Fibroblast of pulmonary artery (primary cell): ENCODE measurements around the gene PIR.

Source experiments
- DNase-seq: peaks from one replicate; pipeline ENCODE4 v3.0.0-alpha.2; 2010; ENCODE audit warnings: low read depth
- H3K4me3 ChIP-seq: replicated peaks from 2 replicates; pipeline ENCODE4 v1.5.1; 2011; ENCODE audit warnings: low read depth, mild to moderate bottlenecking, control low read depth, low read length, moderate library complexity
- TF ChIP-seq, protein P1 (sequence below): IDR thresholded peaks from 2 replicates; pipeline ENCODE4 v1.5.1; 2011; ENCODE audit warnings: mild to moderate bottlenecking, control low read depth, low read length, inconsistent platforms; ENCODE audit errors: missing control alignments

The PIR gene

DNA sequence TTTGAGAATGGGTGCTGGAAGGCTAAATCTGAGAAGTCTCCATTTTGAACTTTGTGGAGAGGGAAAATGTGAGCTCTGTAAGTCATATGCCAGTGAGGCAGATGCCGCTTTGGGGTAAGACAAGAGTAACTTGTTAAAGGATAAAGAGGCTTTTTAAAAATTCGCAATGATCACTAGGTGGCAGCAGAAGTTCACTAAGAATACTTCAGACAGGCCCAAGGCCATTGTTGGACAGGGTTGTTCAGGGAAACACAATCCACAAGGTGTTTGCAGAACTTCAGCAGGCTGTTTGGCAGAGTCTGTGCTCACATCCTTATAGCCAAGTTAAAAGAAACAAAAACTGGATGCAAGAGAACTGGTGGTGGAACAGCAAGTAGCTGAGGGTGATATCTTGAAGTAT, 144.1 kb downstream of the PIR start:
- DNase-seq = peak; percentile 80
- TF ChIP-seq, protein P1, sequence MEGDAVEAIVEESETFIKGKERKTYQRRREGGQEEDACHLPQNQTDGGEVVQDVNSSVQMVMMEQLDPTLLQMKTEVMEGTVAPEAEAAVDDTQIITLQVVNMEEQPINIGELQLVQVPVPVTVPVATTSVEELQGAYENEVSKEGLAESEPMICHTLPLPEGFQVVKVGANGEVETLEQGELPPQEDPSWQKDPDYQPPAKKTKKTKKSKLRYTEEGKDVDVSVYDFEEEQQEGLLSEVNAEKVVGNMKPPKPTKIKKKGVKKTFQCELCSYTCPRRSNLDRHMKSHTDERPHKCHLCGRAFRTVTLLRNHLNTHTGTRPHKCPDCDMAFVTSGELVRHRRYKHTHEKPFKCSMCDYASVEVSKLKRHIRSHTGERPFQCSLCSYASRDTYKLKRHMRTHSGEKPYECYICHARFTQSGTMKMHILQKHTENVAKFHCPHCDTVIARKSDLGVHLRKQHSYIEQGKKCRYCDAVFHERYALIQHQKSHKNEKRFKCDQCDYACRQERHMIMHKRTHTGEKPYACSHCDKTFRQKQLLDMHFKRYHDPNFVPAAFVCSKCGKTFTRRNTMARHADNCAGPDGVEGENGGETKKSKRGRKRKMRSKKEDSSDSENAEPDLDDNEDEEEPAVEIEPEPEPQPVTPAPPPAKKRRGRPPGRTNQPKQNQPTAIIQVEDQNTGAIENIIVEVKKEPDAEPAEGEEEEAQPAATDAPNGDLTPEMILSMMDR = peak; percentile 50

DNA sequence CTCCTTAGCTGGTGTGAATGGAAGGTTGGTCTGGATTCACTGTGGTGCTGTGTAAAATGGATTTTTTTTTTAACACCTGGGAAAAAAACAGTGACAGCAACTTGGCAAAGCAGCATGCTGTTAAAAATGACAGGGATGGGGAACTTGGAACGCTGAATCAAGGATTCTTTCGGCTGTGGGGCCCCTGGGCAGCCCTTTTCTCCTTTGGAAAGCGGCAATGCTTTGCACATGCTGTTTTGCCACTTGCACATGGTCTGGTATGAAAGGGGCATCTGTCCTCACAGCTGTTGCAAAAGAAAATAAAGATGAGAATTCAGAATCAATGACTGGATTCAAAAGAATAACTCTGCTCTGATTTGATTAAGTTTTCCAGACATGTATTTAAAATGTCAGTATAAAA, 147.2 kb downstream of the PIR start:
- H3K4me3 ChIP-seq = no peak overlapping the region
- no peak for DNase-seq
- TF ChIP-seq, protein P1 = no peak

More for the DNA sequence above, 144.1 kb downstream of the PIR start:
- no peak overlapping the region for H3K4me3 ChIP-seq

DNA sequence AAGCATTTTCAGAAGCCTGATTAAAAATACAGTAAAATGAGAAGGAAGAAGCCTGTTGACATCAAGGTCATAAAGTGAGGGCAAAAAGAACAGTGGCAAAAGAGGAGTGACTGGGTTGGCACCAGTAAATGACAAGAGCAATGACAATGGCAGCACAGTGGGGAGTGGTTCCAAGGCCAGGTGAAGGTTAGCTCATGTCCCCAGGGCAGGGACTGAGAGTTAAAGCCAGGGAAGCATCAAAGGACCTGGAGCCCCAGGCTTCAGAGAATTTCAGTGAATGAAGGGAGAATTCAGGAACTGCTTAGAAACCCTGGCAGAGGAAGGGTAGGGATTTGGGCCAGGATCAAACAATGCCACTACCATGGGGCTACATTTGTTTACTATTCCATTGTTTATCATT, 149.0 kb downstream of the PIR start:
- H3K4me3 ChIP-seq = no peak overlapping the region
- no peak for DNase-seq
- TF ChIP-seq, protein P1 = no peak

DNA sequence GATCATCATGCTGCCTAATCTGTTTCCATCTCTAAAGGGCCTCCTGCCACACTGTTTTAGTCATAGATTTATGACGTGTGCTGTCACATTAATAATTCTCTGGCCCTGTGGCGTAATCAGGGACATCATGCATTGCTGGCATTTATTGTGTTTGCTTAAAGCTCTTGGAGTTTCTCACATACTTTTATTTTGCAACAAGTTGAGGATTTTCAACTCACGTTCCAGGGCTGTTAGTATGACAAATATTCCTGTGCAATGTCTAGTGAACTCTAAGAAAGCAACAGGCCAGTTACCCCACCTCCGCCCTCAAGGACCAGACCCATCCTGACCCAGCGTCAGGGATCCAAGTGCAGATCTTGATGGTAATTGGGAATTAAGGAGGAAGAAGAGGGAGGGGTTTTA, 150.1 kb downstream of the PIR start:
- TF ChIP-seq, protein P1 = no peak
- DNase-seq = peak; percentile 58
- no peak overlapping the region for H3K4me3 ChIP-seq

DNA sequence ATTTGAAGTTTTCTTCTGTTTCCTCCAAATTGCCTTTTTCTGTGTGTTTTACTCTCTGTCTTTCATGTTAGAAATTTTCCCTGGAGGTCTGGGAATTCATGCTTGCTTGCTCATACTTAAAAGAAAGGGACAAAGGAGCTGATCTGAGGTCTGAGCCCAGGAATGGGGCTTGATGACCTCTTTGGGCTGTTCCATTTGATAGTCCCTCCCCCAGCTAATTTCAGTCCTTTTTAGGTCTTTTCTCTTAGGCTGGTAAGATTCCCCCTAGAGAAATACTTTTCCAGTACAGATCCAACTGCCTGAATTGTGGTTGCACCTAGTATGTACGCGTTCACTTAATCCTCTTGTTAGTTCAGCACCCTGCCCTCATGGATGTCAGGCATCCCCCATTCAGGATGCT, 152.3 kb downstream of the PIR start:
- no peak overlapping the region for H3K4me3 ChIP-seq
- DNase-seq = no peak
- TF ChIP-seq, protein P1 = no peak

DNA sequence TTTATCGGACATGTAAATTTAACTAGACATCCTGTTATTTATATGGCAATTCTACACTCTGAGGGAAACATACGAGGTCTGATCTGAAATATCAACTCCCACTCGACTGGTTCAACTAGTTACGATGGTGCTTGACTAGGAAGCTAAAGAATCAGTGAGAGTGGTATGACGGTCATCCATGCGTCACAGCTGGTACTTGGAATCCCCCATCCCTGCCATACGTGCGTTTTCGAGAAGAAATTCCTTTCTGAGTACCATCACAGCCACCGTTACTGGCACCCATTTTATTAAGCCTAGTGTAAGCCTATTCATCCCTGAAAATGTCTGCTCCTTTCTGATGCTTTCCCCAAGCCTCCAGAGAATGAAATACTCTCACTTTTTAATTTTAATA, 157.1 kb downstream of the PIR start:
- peak overlapping the region; percentile 64 for H3K4me3 ChIP-seq
- TF ChIP-seq, protein P1 = no peak
- peak; percentile 80 for DNase-seq

DNA sequence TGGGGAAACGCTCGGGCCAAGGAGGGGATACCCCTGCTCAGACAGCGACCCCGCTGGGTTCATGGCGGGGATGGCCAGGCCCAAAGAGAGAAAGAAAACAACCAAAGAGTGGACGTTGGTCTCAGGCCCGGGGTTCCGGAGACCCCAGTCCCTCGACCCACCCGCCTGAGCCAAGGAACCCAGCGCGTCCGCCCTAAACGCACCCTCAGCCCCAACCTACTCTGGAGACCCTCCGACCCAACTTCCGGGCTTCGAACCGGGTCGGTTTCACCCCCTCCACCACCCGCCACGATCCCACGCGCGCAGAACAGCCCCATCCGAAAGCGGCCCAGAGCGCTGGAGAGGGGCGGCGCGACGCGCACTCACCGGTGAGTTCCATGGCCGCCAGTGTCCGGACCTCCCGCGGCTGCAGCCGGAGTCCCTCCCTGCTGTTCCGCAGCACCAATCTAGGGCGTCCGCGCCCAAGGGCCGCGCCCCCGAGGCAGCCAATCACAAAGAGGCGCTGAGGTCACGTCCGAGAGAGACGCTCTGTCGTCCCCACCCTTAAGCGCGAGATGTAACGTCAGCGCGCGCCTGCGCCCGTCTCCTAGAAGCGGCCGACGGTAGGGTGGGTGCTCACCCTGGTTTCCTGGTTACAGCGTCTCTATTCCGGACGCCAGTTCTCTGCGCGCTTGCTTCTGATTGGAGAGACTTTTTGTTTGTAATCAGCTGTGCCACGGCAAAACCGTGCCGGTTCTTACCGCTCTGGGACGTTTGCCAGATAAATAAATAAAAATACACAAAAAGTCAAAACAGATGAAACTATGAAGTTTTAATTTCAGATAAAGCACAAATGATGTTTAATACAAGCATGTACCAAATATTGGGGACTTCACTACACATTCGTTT, 157.8 kb downstream of the PIR start, which contains the start of gene PIGA:
TSS of gene PIGA (minus strand) at position 389 of the 888 bp plus-strand sequence. CDS start 3,593 bp downstream, outside the sequence.
- TF ChIP-seq, protein P1 = no peak
- H3K4me3 ChIP-seq = peak within 1 kb of the TSS; percentile 77
- peak; percentile 97 for DNase-seq
